GM21786 (cell line): ENCODE measurements around the gene TUBB3.
"Not testable (repeated sequence)": the region's sequence is repeated elsewhere in the genome, so short reads cannot be mapped to it uniquely, and the experiment has no call there.

ENCODE experiments used
- ATAC-seq: cut with Tn5 transposase; IDR thresholded peaks from one replicate; pipeline ENCODE4 v1.9.1; 2021; ENCODE audit not compliant: unreplicated experiment

TUBB3 gene

DNA sequence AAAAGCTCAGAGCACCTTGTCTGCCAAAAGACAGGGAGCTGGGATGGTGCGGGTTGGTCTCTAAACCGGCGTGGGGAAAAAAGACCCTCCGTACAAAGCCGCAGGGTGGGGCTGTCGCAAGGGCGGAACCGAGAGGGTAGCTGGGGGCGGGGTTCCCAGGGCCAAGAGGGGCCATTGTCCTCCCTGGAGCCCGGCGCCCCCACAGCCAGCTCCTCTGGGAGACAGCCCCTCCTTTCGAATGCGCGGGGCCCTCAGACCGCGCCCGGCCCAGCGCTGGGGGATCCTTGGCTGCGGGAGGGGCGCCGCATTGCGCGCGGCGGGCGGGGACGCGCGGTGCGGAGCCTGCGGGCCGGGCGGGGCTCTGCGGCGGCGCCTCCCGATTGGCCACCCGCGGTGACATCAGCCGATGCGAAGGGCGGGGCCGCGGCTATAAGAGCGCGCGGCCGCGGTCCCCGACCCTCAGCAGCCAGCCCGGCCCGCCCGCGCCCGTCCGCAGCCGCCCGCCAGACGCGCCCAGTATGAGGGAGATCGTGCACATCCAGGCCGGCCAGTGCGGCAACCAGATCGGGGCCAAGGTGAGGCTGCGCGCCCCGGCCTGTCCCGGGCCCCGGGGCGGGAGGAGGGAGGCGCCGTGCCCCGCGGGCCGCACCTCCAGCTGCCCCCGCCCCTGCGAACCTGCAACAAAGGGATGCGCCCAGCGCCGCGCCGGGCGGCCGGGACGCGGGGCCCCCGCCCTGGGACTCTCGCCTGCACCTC, at the start of gene TUBB3:
Gene TUBB3, plus strand, starts transcription at position 459 of the 756 bp plus-strand sequence. Its CDS starts 60 bp downstream, at position 519.
- ATAC-seq: no peak

DNA sequence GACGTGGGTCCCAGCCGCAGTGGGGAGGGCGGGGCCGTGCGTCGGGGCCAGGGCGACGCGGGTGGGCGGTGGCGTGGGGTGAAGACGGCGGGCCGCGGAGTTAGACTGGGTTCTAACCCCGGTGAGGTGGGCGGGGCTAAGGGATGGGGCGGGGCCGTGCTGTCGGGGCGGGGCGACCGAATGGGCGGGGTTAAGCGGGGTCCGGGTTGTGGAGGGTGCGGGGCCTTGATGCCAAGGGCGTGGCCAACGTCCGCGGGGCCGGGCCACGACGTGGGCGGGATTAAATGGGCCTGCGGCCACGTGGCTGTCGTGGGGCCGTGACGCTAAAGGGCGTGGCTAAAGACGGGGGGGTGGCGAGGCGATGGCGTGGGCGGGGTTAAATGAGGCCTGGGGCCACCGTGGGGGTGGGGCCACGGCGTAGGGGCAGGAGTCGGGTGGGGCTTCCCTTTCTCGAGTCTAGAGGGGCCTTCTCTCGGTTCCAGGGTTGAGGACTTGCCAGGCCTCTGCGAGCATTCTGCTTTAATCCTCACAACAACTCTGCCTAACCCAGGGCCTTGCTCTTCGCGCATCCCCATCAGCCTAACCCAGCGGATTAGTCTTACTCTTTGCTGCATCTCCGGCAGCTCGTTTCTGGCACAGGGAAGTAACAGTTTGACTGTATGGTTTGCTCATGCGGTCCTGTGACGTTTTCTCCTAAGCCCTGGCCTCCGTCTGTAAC, 49.0 kb upstream of the TUBB3 start:
- ATAC-seq: peak; percentile 66

GRCh38 chr16:89879123-89879522, 44.0 kb upstream of the TUBB3 start:
- ATAC-seq: not testable (repeated sequence)

DNA sequence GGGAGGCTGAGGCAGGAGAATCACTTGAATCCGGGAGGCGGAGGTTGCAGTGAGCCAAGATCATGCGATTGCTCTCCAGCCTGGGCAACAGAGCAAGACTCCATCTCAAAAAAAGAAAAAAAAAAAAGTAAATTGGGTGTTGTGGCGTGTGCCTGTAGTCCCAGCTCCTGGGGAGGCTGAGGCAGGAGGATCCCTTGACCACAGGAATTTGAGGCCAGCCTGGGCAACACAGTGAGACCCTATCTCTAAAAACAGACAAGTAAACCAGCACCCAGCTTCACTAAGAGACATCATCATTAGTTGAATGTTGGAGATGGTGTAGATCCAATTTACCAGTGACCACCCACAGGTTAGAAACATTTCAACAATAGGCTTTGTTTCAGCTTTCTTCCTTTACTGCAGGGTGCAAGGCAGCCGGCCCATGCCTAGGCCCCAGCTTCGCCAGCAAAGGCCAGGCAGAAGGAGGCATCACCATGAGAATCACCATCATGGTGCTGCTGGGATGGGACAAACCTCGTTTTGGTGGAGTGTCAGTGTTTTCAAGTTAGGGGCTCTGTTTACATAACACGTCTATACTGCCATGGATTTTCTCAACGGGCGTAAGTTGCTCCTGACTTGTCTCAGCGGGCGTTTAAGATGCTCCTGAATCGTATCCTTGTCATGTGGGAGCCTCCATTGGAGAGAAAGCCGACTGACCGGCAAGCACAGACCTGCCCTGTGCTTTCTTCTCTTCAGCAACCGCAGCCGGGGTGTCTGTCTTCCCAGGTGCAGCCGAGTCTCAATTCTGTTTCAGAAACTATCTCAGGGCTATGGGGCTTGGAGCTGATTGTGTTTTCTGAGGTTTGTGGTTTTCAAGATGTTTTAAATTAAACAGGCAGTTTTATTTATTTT, 42.4 kb upstream of the TUBB3 start:
- no peak for ATAC-seq

- ATAC-seq: no peak
Observed at GRCh38 chr16:89881368-89881730, 41.8 kb upstream of the TUBB3 start.

- ATAC-seq: no peak
Observed at GRCh38 chr16:89883346-89884040, 39.6 kb upstream of the TUBB3 start.

DNA sequence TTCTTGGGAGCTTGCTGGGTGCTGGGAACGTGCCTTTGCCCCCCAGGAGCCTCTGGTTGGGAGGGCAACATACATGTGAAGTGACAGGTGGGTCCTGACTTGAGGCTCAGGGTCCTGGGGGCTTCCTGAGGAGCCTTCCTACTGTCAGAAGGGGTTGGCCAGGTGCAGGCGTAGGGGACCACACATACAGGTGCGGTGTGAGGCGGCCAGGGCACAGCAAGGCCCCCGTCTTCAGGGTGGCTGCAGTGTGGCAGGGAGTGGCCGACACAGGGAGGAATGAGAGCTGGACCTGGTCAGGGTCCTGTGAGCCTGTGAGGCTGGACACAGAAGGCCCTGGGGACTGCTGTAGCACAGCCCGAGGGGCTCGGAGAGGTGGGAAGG, 39.1 kb upstream of the TUBB3 start:
- ATAC-seq: no peak

DNA sequence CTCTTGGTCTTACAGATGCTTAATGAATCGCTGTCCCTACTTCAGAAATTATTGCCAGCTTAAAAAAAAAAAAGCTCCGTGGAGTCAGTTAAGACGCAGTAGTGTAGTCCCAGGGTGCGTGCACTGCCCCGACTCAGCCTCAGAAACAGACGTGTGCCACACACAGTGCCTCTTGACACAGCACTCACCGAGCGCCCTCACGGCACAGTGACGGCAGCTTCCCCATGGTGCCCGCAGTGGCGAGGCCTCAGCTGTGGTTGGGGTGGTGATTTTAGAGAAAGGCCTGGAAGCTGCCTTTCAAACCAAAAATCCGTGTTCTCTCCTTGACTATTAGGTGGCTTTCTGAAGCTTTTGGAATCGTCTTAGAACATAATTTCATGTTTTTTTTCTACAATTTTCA, 35.9 kb upstream of the TUBB3 start:
- no peak for ATAC-seq

DNA sequence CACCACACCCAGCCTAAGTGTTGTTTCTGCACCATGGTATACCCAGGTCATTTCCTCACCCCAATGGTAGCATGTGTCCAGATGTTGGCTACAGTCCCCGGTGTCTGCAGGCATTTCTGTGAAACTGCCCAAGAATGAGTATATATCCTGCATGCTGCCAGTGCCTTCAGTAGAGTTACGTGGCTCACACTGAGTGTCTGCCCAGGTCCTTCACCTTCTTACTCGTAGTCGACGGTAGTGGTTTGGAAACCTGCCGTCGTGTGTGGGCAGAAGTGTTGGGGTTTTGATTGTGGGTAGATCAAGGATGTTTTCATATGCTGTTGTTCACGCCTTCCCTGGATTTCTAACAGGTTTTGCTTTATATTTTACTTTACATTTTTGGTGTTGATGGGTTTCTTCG, 32.9 kb upstream of the TUBB3 start:
- no peak for ATAC-seq

- no peak for ATAC-seq
Observed at GRCh38 chr16:89890886-89891657, 32.1 kb upstream of the TUBB3 start.

DNA sequence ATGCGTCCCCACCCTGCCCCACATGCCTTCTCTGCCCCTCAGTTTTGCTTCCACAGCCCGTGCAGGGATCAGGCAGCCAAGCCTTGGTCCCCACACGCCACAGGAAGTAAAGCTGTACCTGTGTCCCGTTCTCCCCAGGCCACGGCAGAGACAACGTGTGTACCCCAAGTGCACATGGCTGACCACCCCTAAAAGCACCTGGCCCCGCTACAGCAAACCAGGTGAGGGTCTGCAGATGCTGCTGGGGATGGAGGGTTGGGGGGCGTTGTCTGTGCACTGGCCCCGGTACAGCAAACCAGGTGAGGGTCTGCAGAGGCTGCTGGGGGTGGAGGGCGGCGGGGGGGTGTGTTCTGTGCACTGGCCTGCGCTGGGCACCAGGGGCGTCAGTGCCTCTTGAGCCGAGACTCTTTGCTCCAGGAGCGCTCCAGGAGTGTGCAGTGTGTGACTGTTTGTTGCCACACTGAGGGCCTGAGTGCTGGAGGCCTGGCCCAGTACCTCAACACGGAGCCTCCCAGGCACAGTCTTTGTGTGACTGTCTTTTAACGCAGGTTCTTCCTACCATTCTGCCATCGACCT, 31.0 kb upstream of the TUBB3 start:
- no peak for ATAC-seq

GRCh38 chr16:89892635-89893034, 30.5 kb upstream of the TUBB3 start:
- no peak for ATAC-seq

DNA sequence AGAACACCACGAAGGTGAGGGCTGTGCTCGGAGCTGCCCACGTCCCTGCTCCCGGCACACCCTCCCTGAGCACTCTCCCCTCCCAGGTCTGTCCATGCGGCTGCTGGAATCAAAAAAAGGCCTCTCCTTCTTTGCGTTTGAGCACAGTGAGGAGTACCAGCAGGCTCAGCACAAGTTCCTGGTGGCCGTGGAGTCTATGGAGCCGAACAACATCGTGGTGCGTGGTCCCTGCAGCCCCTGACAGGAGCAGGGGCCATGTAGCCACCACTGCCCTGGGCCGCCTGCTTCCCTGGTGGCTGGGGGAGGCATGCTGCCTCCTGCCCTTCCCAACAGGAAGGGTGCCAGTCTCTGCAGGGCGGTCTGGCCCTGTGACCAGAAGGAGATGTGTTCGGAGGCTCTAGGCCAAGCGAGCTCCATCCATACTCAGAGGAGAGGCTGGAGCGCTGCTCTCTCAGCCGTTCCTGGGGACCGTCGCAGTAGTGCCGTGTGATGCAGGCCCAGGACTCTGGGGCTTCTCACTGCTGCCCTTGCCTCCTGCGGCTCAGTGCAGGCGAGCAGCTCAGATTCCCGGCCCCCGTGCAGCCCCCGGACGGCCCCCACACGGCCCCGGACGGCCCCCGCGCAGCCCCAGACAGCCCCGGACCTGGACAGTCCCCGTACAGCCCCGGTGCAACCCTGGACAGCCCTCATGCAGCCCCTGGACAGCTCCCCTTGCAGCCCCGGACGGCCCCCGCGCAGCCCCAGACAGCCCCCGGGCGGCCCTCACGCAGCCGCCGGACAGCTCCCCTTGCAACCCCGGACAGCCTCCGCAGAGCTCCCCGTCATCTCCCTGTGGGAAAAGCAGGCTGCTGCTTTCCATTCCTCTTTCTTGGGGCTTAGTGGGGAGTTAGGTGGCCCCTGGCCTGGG, 29.2 kb upstream of the TUBB3 start:
- no peak for ATAC-seq

DNA sequence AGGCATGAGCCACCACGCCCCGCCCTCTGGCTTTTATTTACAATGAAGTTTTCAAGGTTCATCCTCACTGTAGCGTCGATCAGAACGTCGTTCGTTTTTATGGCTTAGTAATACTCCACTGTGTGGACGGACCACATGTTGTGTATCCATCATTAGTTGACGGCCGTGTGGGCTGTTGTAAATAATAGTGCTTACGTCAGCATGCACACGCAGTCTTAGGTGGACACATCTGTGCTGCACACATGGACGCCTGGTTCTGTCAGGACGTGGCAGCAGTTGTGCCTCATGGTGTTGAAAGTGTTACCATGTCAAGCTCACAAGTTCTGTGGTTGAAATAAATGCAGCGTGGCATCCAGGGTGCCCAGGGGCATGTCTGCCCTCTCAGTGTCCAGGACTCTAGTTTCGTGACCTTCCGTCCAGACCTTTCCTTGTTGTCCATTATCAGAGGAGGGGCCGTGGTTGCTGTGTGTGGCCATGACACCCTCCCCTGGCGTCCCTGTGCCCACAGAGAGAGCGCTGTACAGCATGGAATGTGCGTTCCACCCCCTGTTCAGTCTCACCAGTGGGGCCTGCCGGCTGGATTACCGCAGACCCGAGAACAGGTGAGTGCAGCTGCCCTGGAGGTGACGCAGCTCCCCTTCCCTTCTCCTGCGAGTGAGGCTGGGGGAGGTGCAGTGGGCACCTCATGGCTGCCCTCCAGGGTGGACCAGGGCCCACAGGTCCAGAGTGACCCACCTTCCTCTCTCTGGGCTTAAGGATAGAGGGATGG, 27.5 kb upstream of the TUBB3 start:
- ATAC-seq: no peak

- ATAC-seq: no peak
Observed at GRCh38 chr16:89897204-89897603, 25.9 kb upstream of the TUBB3 start.

DNA sequence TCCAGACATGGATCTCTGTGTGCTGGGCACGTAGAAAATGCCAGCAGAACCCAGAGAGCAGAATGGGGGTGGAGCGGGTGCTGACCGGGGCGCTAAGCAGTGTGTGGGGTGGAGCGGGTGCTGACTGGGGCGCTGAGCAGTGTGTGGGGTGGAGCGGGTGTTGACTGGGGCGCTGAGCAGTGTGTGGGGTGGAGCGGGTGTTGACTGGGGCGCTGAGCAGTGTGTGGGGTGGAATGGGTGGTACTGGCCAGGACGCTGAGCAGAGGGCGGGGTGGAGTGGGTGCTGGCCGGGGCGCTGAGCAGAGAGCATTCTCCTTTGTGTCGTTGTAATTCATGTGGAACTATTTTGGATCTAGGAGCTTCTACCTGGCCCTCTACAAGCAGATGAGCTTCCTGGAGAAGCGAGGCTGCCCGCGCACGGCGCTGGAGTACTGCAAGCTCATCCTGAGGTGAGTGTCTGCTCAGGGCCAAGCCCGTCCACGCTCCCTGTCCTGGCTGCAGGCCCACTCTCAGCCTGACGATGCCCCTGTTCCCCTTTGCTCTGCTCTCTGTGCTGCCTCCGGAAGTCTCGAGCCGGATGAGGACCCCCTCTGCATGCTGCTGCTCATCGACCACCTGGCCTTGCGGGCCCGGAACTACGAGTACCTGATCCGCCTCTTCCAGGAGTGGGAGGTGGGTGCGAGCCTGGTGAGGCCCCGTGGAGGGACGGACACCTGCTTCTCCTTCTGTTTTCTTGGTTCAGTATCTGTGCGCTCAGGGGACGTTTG, 24.8 kb upstream of the TUBB3 start:
- no peak for ATAC-seq

- ATAC-seq: no peak
Observed at GRCh38 chr16:89899879-89900481, 23.2 kb upstream of the TUBB3 start.
